Right cardiac atrium (tissue), 5 donors: Measurements from ENCODE around the gene TRIM33. TPM values are rescaled to one million over a fixed set of nuclear protein-coding genes. Genes with fewer than 3 reads are reported as not detected.
A peak's percentile ranks its signal among the peaks of the same experiment; 100 is the strongest.

Experiments
- ATAC-seq, 2 donors: fragments of 200-7000 bp; cut with Tn5 transposase; one replicate each; pipeline versions ENCODE4 v1.8.0 to v1.9.1; 2020; ENCODE audit warnings: moderate library complexity in 2 of 2, mild to moderate bottlenecking in 1 of 2
- DNase-seq, 3 donors: peaks; one replicate each; pipeline ENCODE4 v3.0.0-alpha.2; 2020
- H3K27ac ChIP-seq: one replicate; pipeline ENCODE4 v1.5.1; 2013; ENCODE audit warnings: mild to moderate bottlenecking, low read length, control low read depth, moderate library complexity
- H3K27me3 ChIP-seq: one replicate; pipeline ENCODE4 v1.6.1; 2013; ENCODE audit not compliant: control insufficient read depth, insufficient read depth
- H3K4me1 ChIP-seq: one replicate; pipeline ENCODE4 v1.6.1; 2013; ENCODE audit warnings: low read length; ENCODE audit not compliant: control insufficient read depth, insufficient read depth
- H3K4me3 ChIP-seq: one replicate; pipeline ENCODE4 v1.5.1; 2013; ENCODE audit warnings: low read length, control low read depth
- H3K9me3 ChIP-seq: one replicate; pipeline ENCODE4 v1.6.1; 2013; ENCODE audit warnings: low read length; ENCODE audit not compliant: control insufficient read depth
- WGBS: extraction: QIAGEN DNeasy Blood & Tissue Kit; methylation state at CpG from one replicate; pipeline ENCODE4 v1.1.7; 2013; 5-methylcytosine and 5-hydroxymethylcytosine counted together
- intact Hi-C, 4 donors: fragments of 100-400 bp; cut with DNase I; formaldehyde crosslinking; loops; one replicate each; pipeline versions ENCODE4 v1.11.0 to v1.14.0; 2022 to 2023
- polyA plus RNA-seq: library from polyadenylated mRNA; stranded (reverse); fragments of 200-250 nt; gene quantifications from one replicate; pipeline ENCODE4 v1.2.3, GENCODE V29; 2013
- total RNA-seq, 4 donors: library from RNA; stranded (reverse); fragmentation: NEBNext Ultra II Directional; extraction: Animal tissue kit (Norgen Biotek cat#: 25700); gene quantifications; one replicate each; pipeline ENCODE4 v1.2.1, GENCODE V29; 2021
- donor health status: healthy with polysubstance abuse.
- donor health status: DM: no; HTN: yes; CAD: no.
- donor health status: DM: no; HTN: no; CAD: no.
- donor health status: DM: no; HTN: yes; CAD: no; lungs with severe emphysema.
- donor health status: DM: yes; HTN: yes; CAD: no.

Gene TRIM33
- total and polyA plus RNA-seq, 5 donors, result 5.2 to 23.2 (median 18.1) TPM

- DNase-seq (peak in 2 of 3 donors; percentile 49 to 76), ATAC-seq (peak; percentile 78 to 82)
- Histone ChIP-seq H3K9me3 (no peaks in the 10 kb centered on the region), H3K4me1 (peaks cover 9% of the 10 kb centered on the region), H3K27me3 (no peaks in the 10 kb centered on the region), H3K27ac (peak overlapping the region; percentile 54), H3K4me3 (peak overlapping the region; percentile 65)
- WGBS, result under 1% methylated on average over 70 of the region's 71 CpGs
- intact Hi-C loops, result no loop called here
Measured at GRCh38 chr1:114510274-114511031, 550 bp downstream of the TRIM33 start.

GRCh38 chr1:114509596-114510273 is 1.3 kb downstream of the TRIM33 start:
- intact Hi-C loops, result loop anchor here in 1 of 4 donors (10.0 kb wide), 1 partner anchor 55 kb away; no protein-coding TSS in a partner anchor
- peak overlapping the region; percentile 65 for H3K4me3 ChIP-seq
- ATAC-seq, result no peak
- no peaks in the 10 kb centered on the region for H3K27me3 ChIP-seq
- WGBS, result under 1% methylated on average over 9 of the region's 9 CpGs
- no peaks in the 10 kb centered on the region for H3K9me3 ChIP-seq
- DNase-seq, result no peak
- H3K4me1 ChIP-seq, result peaks cover 9% of the 10 kb centered on the region
- H3K27ac ChIP-seq, result no peak overlapping the region

- intact Hi-C loops, result loop anchor here in 1 of 4 donors (10.0 kb wide), 1 partner anchor 54 kb away; no protein-coding TSS in a partner anchor
- WGBS, result 40% methylated on average over 2 of the region's 2 CpGs
- ATAC-seq (no peak), DNase-seq (no peak)
- Histone ChIP-seq H3K27ac (no peak overlapping the region), H3K4me1 (peaks cover 13% of the 10 kb centered on the region), H3K27me3 (no peaks in the 10 kb centered on the region), H3K4me3 (no peak overlapping the region), H3K9me3 (no peaks in the 10 kb centered on the region)
Measured at GRCh38 chr1:114508386-114508898, 2.6 kb downstream of the TRIM33 start.

GRCh38 chr1:114507513-114507912 is 3.5 kb downstream of the TRIM33 start:
- Histone ChIP-seq H3K4me1 (peaks cover 13% of the 10 kb centered on the region), H3K27me3 (no peaks in the 10 kb centered on the region), H3K27ac (no peak overlapping the region), H3K9me3 (no peaks in the 10 kb centered on the region), H3K4me3 (no peak overlapping the region)
- no peak for DNase-seq
- 48% methylated on average over 3 of the region's 3 CpGs for WGBS
- intact Hi-C loops, result loop anchor here in 1 of 4 donors (10.0 kb wide), 1 partner anchor 53 kb away; no protein-coding TSS in a partner anchor
- no peak for ATAC-seq

- H3K4me1 ChIP-seq, result peaks cover 13% of the 10 kb centered on the region
- intact Hi-C loops, result loop anchor here in 1 of 4 donors (10.0 kb wide), 1 partner anchor 50 kb away; no protein-coding TSS in a partner anchor
- no peak for DNase-seq
- H3K27ac ChIP-seq, result no peak overlapping the region
- no peaks in the 10 kb centered on the region for H3K9me3 ChIP-seq
- H3K27me3 ChIP-seq, result no peaks in the 10 kb centered on the region
- H3K4me3 ChIP-seq, result no peak overlapping the region
- no peak for ATAC-seq
- WGBS, result 62% methylated on average over 2 of the region's 2 CpGs
Measured at GRCh38 chr1:114505148-114505561, 5.8 kb downstream of the TRIM33 start.

- no peak overlapping the region for H3K27ac ChIP-seq
- WGBS, result 76% methylated on average over 7 of the region's 7 CpGs
- no peak overlapping the region for H3K4me3 ChIP-seq
- intact Hi-C loops, result loop anchor here in 1 of 4 donors (10.0 kb wide), 1 partner anchor 49 kb away; no protein-coding TSS in a partner anchor
- H3K4me1 ChIP-seq, result peaks cover 9% of the 10 kb centered on the region
- no peaks in the 10 kb centered on the region for H3K9me3 ChIP-seq
- no peak for DNase-seq
- no peaks in the 10 kb centered on the region for H3K27me3 ChIP-seq
- ATAC-seq, result no peak
Measured at GRCh38 chr1:114503916-114504422, 7.0 kb downstream of the TRIM33 start.

GRCh38 chr1:114502080-114502479 is 8.9 kb downstream of the TRIM33 start:
- Histone ChIP-seq H3K9me3 (no peaks in the 10 kb centered on the region), H3K27me3 (no peaks in the 10 kb centered on the region), H3K27ac (no peak overlapping the region), H3K4me1 (peaks cover 4% of the 10 kb centered on the region), H3K4me3 (no peak overlapping the region)
- DNase-seq, result no peak
- ATAC-seq, result no peak
- intact Hi-C loops, result loop anchor here in 1 of 4 donors (10.0 kb wide), 1 partner anchor 47 kb away; no protein-coding TSS in a partner anchor

- no peak for DNase-seq
- Histone ChIP-seq H3K9me3 (no peaks in the 10 kb centered on the region), H3K27me3 (no peaks in the 10 kb centered on the region), H3K27ac (no peak overlapping the region), H3K4me1 (peaks cover 6% of the 10 kb centered on the region), H3K4me3 (no peak overlapping the region)
- intact Hi-C loops, result no loop called here
- no peak for ATAC-seq
Measured at GRCh38 chr1:114499478-114499877, 11.5 kb downstream of the TRIM33 start.

- Histone ChIP-seq H3K4me1 (peaks cover 3% of the 10 kb centered on the region), H3K9me3 (no peaks in the 10 kb centered on the region), H3K4me3 (no peak overlapping the region), H3K27ac (no peak overlapping the region), H3K27me3 (no peaks in the 10 kb centered on the region)
- intact Hi-C loops, result no loop called here
- ATAC-seq (no peak), DNase-seq (no peak)
- 46% methylated on average over 1 of the region's 1 CpG for WGBS
Measured at GRCh38 chr1:114496089-114496488, 14.9 kb downstream of the TRIM33 start.

GRCh38 chr1:114495486-114495885 is 15.5 kb downstream of the TRIM33 start:
- no peaks in the 10 kb centered on the region for H3K27me3 ChIP-seq
- H3K4me3 ChIP-seq, result no peak overlapping the region
- peaks cover 3% of the 10 kb centered on the region for H3K4me1 ChIP-seq
- DNase-seq (no peak), ATAC-seq (no peak)
- no peaks in the 10 kb centered on the region for H3K9me3 ChIP-seq
- intact Hi-C loops, result no loop called here
- WGBS, result 26% methylated on average over 2 of the region's 2 CpGs
- H3K27ac ChIP-seq, result no peak overlapping the region

GRCh38 chr1:114492978-114493377 is 18.0 kb downstream of the TRIM33 start:
- Histone ChIP-seq H3K9me3 (no peaks in the 10 kb centered on the region), H3K4me3 (no peak overlapping the region), H3K27me3 (no peaks in the 10 kb centered on the region), H3K4me1 (peaks cover 3% of the 10 kb centered on the region), H3K27ac (no peak overlapping the region)
- ATAC-seq (no peak), DNase-seq (no peak)
- 99% methylated on average over 1 of the region's 1 CpG for WGBS
- intact Hi-C loops, result no loop called here
